GM04504 (cell line): ENCODE data around the gene DLG2.
A peak's percentile ranks its signal among the peaks of the same experiment; 100 is the strongest.

Source experiments
- DNase-seq: peaks from one replicate; pipeline ENCODE4 v3.0.0-alpha.2; 2012; ENCODE audit warnings: low read depth

The DLG2 gene

GRCh38 chr11:83528225-83528624 lies 2098.9 kb downstream of the DLG2 start:
- DNase-seq = no peak

GRCh38 chr11:83523676-83524075 lies 2103.5 kb downstream of the DLG2 start:
- DNase-seq = no peak

- no peak for DNase-seq
Observed at GRCh38 chr11:83522911-83523310, 2104.2 kb downstream of the DLG2 start.

- DNase-seq = peak; percentile 13
Observed at GRCh38 chr11:83521647-83522596, 2105.2 kb downstream of the DLG2 start.

- DNase-seq = no peak
Observed at GRCh38 chr11:83520849-83521248, 2106.3 kb downstream of the DLG2 start.

GRCh38 chr11:83511646-83512045 lies 2115.5 kb downstream of the DLG2 start:
- DNase-seq = no peak

GRCh38 chr11:83510530-83511460 lies 2116.3 kb downstream of the DLG2 start:
- DNase-seq = no peak

GRCh38 chr11:83508804-83509203 lies 2118.3 kb downstream of the DLG2 start:
- peak; percentile 6 for DNase-seq

- DNase-seq = no peak
Observed at GRCh38 chr11:83502041-83502440, 2125.1 kb downstream of the DLG2 start.

- no peak for DNase-seq
Observed at GRCh38 chr11:83493917-83494316, 2133.2 kb downstream of the DLG2 start.

- DNase-seq = no peak
Observed at GRCh38 chr11:83493034-83493433, 2134.1 kb downstream of the DLG2 start.

- no peak for DNase-seq
Observed at GRCh38 chr11:83483808-83484207, 2143.3 kb downstream of the DLG2 start.

GRCh38 chr11:83480811-83481210 lies 2146.3 kb downstream of the DLG2 start:
- DNase-seq = no peak

- no peak for DNase-seq
Observed at GRCh38 chr11:83480251-83480650, 2146.9 kb downstream of the DLG2 start.

- no peak for DNase-seq
Observed at GRCh38 chr11:83477772-83478171, 2149.4 kb downstream of the DLG2 start.

- DNase-seq = no peak
Observed at GRCh38 chr11:83475760-83476159, 2151.4 kb downstream of the DLG2 start.

- DNase-seq = no peak
Observed at GRCh38 chr11:83473743-83474142, 2153.4 kb downstream of the DLG2 start.

GRCh38 chr11:83472806-83473205 lies 2154.3 kb downstream of the DLG2 start:
- DNase-seq = no peak

- no peak for DNase-seq
Observed at GRCh38 chr11:83471831-83472727, 2155.1 kb downstream of the DLG2 start.

GRCh38 chr11:83467837-83468236 lies 2159.3 kb downstream of the DLG2 start:
- no peak for DNase-seq

- DNase-seq = no peak
Observed at GRCh38 chr11:83464160-83464944, 2162.8 kb downstream of the DLG2 start.
